GM12878 (cell line): ENCODE data around the gene CHN1.

ENCODE experiments used
- ATF3 ChIP-seq: IDR thresholded peaks from 2 replicates; pipeline ENCODE4 v1.6.1; 2011; ENCODE audit warnings: low read depth, mild to moderate bottlenecking, low read length, moderate library complexity, borderline replicate concordance; ENCODE audit errors: extremely low read depth
- BCL3 ChIP-seq: IDR thresholded peaks from 2 replicates; pipeline ENCODE4 v1.6.1; 2011; ENCODE audit warnings: borderline replicate concordance, low read depth, mild to moderate bottlenecking, moderate library complexity, low read length; ENCODE audit not compliant: insufficient read depth, poor library complexity, severe bottlenecking
- CTCF ChIP-seq, 3 experiments: IDR thresholded peaks in 2 of 3; conservative IDR thresholded peaks in 1 of 3; 2 replicates each; pipeline ENCODE4 v1.5.1; 2011; ENCODE audit warnings: low read depth in 3 of 3, low read length in 3 of 3, mild to moderate bottlenecking in 3 of 3, control low read depth in 2 of 3, moderate library complexity in 2 of 3, inconsistent platforms in 1 of 3, mixed read lengths in 1 of 3; ENCODE audit not compliant: control insufficient read depth in 2 of 3, insufficient read depth in 1 of 3; ENCODE audit errors: extremely low read depth in 1 of 3
- EZH2 ChIP-seq: IDR thresholded peaks from 2 replicates; pipeline ENCODE4 v1.6.1; 2012; ENCODE audit warnings: low read depth, mild to moderate bottlenecking, control low read depth, inconsistent platforms, low read length, borderline replicate concordance; ENCODE audit not compliant: control insufficient read depth
- FOXK2 ChIP-seq: fragments of 450-650 bp; IDR thresholded peaks from 2 replicates; pipeline ENCODE4 v1.6.1; 2017; ENCODE audit warnings: mild to moderate bottlenecking, moderate library complexity
- FOXM1 ChIP-seq: IDR thresholded peaks from 2 replicates; pipeline ENCODE4 v1.6.1; 2012; ENCODE audit warnings: low read depth, mild to moderate bottlenecking, inconsistent platforms, low read length, moderate library complexity
- MYC ChIP-seq: IDR thresholded peaks from 2 replicates; pipeline ENCODE4 v1.6.1; 2011; ENCODE audit warnings: mild to moderate bottlenecking, low read length, moderate library complexity, inconsistent platforms; ENCODE audit not compliant: insufficient read depth, insufficient replicate concordance, insufficient read length, severe bottlenecking
- POLR2AphosphoS5 ChIP-seq: IDR thresholded peaks from 2 replicates; pipeline ENCODE4 v1.6.1; 2011; ENCODE audit warnings: mild to moderate bottlenecking, low read length, inconsistent platforms
- SIX5 ChIP-seq: IDR thresholded peaks from 2 replicates; pipeline ENCODE4 v1.6.1; 2011; ENCODE audit warnings: mild to moderate bottlenecking, low read depth, low read length, moderate library complexity; ENCODE audit not compliant: severe bottlenecking
- SMAD1 ChIP-seq: fragments of 450-650 bp; IDR thresholded peaks from 2 replicates; pipeline ENCODE4 v1.6.1; 2018; ENCODE audit warnings: mild to moderate bottlenecking, low read depth; ENCODE audit not compliant: partially characterized antibody
- ZBED1 ChIP-seq: IDR thresholded peaks from 2 replicates; pipeline ENCODE4 v1.6.1; 2016; ENCODE audit warnings: borderline replicate concordance
- ZBTB33 ChIP-seq: fragments of 450-650 bp; IDR thresholded peaks from 2 replicates; pipeline ENCODE4 v1.6.1; 2017; ENCODE audit warnings: mild to moderate bottlenecking
- ZNF274 ChIP-seq: IDR thresholded peaks from one replicate; pipeline ENCODE4 v1.8.0; 2011; ENCODE audit not compliant: insufficient read length, insufficient read depth

- TF ChIP-seq MYC (no peak), ZBED1 (no peak), EZH2 (no peak), POLR2AphosphoS5 (no peak), CTCF (IDR thresholded peaks at IDR 0.05 in 2 of 3, conservative IDR thresholded peaks at IDR 0.05 in 1 of 3; ENCODE audit: control insufficient read depth in 2 of 3, extremely low read depth in 1 of 3, insufficient read depth in 1 of 3, low read depth in 3 of 3, low read length in 3 of 3) (no peak), SMAD1 (no peak), ZNF274 (no peak), SIX5 (no peak), FOXM1 (no peak), FOXK2 (no peak), ATF3 (no peak), BCL3 (no peak), ZBTB33 (no peak)
Measured at GRCh38 chr2:174965992-174966744, 39.0 kb downstream of the CHN1 start.
